ENCODE measurements around the gene KLHL3. TPM values are rescaled to one million over a fixed set of nuclear protein-coding genes. Genes with fewer than 3 reads are reported as not detected.

Gene KLHL3
- total RNA-seq, 2 experiments from 2014 or later: 3.6 to 4.0 TPM

Other genes starting within 250 kb of the KLHL3 start
- gene SPOCK1, start 236.8 kb downstream of the KLHL3 start, total RNA-seq: not detected
- 10 to 100 TPM; 42.7 to 42.9 TPM for gene HNRNPA0, start 18.3 kb upstream of the KLHL3 start, total RNA-seq
- gene MYOT, start 131.8 kb upstream of the KLHL3 start, total RNA-seq: not detected
- not detected for gene PKD2L2, start 153.4 kb upstream of the KLHL3 start, total RNA-seq